SKM-1 treated with dmso at 0.1 percent for 144 hours (cell line): Measurements from ENCODE around the gene POTEE.
"Not testable (repeated sequence)": the region's sequence is repeated elsewhere in the genome, so short reads cannot be mapped to it uniquely, and the experiment has no call there.

Experiments used
- DNase-seq: peaks from one replicate; lab custom pipeline; 2025; ENCODE audit not compliant: unreplicated experiment; lab: John Stamatoyannopoulos, UW

The POTEE gene

DNA sequence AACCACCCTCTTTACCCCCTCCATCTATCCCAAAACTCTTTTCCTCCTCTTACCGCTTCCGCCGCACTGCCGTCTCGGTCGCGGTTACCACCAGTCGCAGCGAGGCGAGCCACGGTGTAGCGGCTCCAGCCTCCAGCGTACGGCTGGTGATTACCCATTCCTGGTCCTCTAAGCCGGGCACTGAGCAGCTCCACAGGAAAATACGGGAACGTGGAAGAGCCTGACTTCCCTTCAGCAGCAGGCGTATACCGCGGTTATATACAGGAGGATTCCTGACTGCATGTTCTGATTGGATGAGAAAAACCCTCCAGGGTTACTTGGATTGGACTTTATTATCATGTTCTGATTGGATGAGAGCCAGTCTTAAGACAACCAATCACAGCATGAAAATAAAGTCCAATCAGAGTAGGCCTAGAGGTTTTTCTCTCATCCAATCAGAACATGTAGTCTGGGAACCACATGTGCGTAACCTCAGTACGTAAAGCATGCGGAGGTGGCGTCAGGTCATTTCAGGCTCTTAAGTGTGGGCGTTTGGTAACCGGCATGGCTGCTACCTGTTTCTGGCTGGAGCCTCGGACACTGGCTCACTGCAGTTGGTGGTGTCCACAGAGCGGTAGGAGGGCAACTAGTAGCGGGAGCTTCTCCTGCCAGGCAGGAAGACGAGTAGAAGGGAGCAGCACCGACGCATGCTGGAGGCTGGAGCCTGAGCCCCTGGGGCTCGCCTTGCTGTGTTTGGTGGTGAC, at the start of gene POTEE:
Gene POTEE (plus strand): TSS at position 507 of the 743 bp plus-strand sequence. CDS start 8,867 bp downstream, outside the sequence.
- not testable (repeated sequence) for DNase-seq

DNA sequence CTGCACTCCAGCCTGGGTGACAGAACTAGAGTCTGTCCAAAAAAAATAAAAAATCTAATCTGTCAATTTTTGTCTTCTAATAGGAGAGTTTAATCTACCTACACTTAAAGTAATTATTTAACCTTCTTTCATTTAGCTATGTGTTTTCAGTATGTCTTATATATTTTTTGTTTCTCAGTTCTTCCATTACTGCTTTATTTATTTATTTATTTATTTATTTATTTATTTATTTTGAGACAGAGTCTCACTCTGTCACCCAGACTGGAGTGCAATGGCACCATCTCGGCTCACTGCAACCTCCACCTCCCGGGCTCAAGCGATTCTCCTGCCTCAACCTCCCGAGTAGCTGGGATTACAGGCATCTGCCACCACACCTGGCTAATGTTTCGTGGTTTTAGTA, 43.8 kb upstream of the POTEE start:
- DNase-seq = not testable (repeated sequence)

- DNase-seq = no peak
Measured at GRCh38 chr2:131168538-131168937, 40.8 kb upstream of the POTEE start.

DNA sequence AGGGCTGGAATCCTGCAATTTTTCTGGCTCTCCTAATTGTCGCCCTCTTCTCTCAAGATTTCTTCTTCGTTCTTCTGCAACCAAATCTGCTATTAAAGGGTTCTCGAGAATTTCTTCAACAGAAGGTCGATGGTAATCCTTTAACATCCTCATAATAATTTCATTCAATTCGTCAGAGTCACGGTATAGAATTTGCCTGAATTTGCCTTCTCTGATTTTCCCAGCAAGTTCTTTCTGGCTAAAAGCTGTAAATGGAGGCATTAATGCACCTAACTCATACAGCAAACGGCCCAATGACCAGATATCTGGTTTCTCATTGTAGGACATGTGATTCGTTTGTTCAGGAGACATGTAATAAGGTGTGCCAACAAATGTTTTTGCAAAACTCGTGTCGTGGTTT, 31.3 kb upstream of the POTEE start:
- DNase-seq = not testable (repeated sequence)

DNA sequence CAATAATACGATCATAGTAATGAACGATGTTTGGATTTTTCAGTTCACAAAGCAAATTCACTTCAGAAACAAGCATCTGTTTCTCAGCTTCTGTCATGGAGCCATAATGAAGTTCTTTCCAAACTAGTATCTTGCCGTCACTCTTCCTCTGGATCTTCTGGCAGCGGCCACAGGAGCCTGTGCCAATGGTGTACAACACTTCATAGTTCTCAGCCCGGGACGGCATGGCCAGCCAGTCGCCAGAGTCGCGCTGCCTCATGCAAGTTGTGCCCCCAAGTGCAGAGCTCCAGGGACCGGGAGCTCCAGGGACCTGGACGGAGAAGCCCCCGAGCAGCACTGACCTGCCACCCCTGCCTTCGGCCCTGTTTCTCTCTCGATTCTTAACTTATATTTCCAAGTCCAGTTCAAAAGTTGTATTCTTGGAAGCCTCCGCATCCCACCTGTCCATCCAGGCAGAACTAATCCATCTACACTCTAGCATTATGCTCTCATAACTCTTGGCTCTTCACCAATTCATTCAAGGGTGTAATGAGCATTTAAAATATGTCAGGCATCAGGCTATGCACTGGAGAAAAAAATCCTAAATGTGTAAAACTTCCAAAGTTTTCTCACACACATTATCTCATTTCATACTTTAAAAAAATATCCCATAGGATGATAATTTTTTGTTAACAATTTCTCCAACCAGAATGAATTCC, 30.5 kb upstream of the POTEE start:
- DNase-seq = not testable (repeated sequence)

DNA sequence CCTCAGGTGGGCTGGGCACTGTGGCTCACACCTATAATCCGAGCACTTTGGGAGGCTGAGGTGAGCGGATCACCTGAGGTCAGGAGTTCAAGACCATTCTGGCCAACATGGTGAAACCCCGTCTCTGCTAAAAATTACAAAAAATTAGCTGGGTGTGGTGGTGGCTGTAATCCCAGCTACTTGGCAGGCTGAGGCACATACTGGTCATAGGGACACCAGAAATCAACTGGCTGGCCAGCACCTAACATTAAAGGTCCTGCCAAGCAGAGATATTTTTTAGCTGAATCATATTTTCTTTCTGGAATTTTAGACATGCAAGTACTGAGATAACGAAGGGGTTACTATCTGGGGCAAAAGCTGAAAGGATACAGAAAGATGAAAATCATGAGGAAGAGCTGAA, 27.9 kb upstream of the POTEE start:
- not testable (repeated sequence) for DNase-seq

DNA sequence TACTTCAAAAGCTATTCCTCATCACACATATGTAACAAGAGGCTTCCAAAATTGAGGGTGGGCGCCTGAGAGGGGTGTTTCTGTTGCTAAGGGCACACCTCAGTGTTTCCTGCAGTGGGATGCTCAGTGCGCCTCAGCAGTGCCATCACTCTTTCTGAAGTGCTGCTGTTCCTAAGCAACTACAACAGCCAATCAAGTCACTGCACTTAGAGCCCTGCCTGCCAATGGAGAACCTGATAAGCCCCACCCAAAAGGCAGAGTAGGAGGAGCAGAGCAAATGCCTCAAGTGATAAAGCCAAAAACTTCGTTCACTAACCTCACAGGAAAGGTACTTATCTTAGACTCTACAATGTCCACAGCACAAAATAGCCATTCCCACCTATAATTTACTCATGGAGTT, 15.9 kb upstream of the POTEE start:
- DNase-seq = not testable (repeated sequence)

- not testable (repeated sequence) for DNase-seq
Measured at GRCh38 chr2:131196186-131196585, 13.2 kb upstream of the POTEE start.

DNA sequence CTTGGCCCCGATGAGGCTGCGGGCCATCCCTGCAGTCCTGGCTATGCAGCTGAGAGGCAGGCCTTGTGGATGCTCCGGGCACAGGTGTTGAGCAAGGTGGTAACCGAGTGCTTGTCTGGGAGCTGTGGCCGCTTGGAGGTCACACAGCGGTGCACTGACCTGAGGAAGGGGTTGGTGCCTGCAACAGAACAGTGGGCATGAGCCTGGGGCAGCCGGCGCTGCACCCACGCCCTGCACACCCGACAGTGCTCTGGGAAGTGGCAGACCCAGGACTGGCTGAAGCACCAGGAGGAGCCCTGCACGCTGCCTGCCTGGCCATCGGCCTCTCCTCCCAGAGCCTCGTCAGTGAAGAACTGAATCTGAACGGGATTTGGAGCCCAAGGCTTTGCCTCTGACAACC, 8.2 kb upstream of the POTEE start:
- DNase-seq = no peak

- DNase-seq = not testable (repeated sequence)
Measured at GRCh38 chr2:131207839-131208238, 1.5 kb upstream of the POTEE start.

DNA sequence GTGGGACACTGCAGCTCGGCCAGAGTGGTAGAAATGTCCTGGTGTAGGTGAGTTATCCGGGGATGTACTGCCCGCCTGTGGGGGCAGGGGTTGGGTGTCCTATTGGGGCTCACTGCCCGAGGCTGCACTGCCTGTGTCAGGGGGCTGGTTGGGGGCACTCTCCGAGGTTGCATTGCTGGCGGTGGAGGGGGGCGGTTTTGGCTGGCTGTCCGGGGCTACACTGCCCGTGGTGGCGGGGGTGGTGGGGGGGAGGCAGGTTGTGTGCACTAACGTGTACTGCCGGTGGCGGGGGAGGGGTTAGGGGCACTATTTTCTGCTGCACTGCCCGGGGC, 403 bp downstream of the POTEE start:
- not testable (repeated sequence) for DNase-seq

- not testable (repeated sequence) for DNase-seq
Measured at GRCh38 chr2:131210434-131211211, 1.3 kb downstream of the POTEE start.

DNA sequence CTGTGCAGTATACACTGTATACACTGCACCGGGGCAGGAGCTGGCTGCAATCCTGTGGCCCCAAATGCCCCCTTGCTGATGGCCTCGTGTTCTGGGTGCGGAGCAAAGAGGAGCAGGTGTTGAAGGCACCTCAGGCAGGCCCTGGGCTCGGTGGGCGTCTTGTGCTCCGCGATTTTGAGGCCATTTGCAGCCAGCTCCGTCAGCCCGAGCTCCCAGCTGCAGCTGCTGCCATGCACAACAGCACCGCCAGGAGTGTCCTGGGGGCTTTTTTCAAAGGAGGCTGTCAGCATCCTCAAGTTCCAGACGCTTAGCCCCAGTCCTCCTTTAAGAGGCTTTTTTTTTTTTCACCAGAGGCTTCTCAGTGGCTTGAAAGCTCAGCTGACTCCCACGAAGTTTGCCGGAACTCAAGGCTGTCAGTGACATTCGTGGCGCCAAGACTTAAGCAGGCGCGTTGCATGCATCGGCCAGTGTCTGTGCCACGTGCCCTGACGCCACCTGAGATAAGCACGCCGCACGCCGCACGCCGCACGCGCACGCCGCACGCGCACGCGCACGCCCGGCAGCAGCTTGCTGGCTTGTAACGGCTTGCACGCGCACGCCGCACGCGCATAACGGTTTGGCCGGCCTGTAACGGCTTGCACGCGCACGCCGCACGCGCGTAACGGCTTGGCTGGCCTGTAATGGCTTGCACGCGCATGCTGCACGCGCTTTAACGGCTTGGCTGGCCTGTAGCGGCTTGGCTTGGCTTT, 8.1 kb downstream of the POTEE start:
- DNase-seq = not testable (repeated sequence)

GRCh38 chr2:131235543-131236449, 26.5 kb downstream of the POTEE start:
- DNase-seq = peak; percentile 0
